Lower leg skin (tissue), 3 donors: ENCODE data around the gene SPATA13.

Source experiments
- CTCF ChIP-seq, 3 donors: fragments of 450-650 bp; IDR thresholded peaks; one replicate each; pipeline ENCODE4 v1.5.1; 2016; ENCODE audit warnings: antibody characterized with exemption in 3 of 3, mild to moderate bottlenecking in 3 of 3, moderate library complexity in 2 of 3
- POLR2A ChIP-seq, 2 donors: fragments of 450-650 bp; IDR thresholded peaks; one replicate each; pipeline ENCODE4 v1.6.1; 2016 to 2017; ENCODE audit warnings: antibody characterized with exemption in 2 of 2, mild to moderate bottlenecking in 1 of 2, moderate library complexity in 1 of 2

GRCh38 chr13:24244802-24245201 is 84.3 kb downstream of the SPATA13 start:
- TF ChIP-seq CTCF (IDR thresholded peaks at IDR 0.05) (no peak), POLR2A (IDR thresholded peaks at IDR 0.05) (no peak)
